ENCODE measurements around the gene FSTL4.

DNA sequence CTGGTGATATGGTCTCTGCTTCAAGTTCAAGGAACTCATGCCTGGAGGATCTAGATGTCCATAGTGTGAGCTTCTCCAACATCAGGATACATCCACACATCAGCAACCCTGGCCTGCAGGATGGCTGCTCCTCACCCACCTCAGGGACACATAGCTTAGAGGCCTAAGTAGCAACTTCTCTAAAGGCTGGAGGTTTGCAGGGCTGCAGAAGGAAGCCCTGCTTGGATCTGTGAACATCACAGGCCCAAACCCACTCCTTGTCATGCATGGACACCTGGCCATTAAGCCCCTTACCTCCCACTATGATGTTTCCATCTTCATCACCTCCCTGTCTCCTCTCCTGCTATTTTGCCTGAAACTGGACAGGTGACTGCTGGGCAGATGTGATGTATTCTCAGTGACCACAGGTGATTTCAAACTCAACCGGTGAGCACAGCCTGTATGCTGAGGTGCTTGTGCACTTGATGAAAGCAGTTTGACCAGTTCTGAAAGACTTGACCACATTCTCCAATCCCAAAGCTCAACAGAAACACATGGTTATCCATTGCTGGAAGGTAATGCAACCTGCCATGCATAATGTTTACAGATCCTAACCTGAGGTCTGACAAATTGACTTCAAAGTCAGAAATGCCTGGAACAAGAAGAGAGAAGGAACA, 205.2 kb downstream of the FSTL4 start:
- TF ChIP-seq CSDC2 (CRISPR knock-in tag; IDR thresholded peaks at IDR 0.05) (no peak), ZFP30 (CRISPR knock-in tag; IDR thresholded peaks at IDR 0.05) (no peak), ARNTL (CRISPR knock-in tag; IDR thresholded peaks at IDR 0.05; ENCODE audit: borderline replicate concordance, low read depth) (no peak), ZFP3 (CRISPR knock-in tag; IDR thresholded peaks at IDR 0.05) (no peak), PPARA (CRISPR knock-in tag; IDR thresholded peaks at IDR 0.05; ENCODE audit: borderline replicate concordance) (no peak), BACH2 (CRISPR knock-in tag; IDR thresholded peaks at IDR 0.05; ENCODE audit: borderline replicate concordance) (no peak), ISL1 (CRISPR knock-in tag; IDR thresholded peaks at IDR 0.05) (no peak), ZC3H10 (CRISPR knock-in tag; IDR thresholded peaks at IDR 0.05) (no peak), ZNF8 (CRISPR knock-in tag; IDR thresholded peaks at IDR 0.05) (no peak), RARB (CRISPR knock-in tag; IDR thresholded peaks at IDR 0.05) (no peak), ZNF70 (CRISPR knock-in tag; IDR thresholded peaks at IDR 0.05) (no peak), ESRRG (CRISPR knock-in tag; IDR thresholded peaks at IDR 0.05) (no peak), SNAI2 (CRISPR knock-in tag; IDR thresholded peaks at IDR 0.05) (no peak)
- TF ChIP-seq, protein P1, sequence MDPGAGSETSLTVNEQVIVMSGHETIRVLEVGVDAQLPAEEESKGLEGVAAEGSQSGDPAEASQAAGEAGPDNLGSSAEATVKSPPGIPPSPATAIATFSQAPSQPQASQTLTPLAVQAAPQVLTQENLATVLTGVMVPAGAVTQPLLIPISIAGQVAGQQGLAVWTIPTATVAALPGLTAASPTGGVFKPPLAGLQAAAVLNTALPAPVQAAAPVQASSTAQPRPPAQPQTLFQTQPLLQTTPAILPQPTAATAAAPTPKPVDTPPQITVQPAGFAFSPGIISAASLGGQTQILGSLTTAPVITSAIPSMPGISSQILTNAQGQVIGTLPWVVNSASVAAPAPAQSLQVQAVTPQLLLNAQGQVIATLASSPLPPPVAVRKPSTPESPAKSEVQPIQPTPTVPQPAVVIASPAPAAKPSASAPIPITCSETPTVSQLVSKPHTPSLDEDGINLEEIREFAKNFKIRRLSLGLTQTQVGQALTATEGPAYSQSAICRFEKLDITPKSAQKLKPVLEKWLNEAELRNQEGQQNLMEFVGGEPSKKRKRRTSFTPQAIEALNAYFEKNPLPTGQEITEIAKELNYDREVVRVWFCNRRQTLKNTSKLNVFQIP (CRISPR knock-in tag; IDR thresholded peaks at IDR 0.05; ENCODE audit: borderline replicate concordance, low read depth), result no peak
